ENCODE results near the gene KLF9.

KLF9 gene

GRCh38 chr9:70413799-70414775, at the start of gene KLF9:
TSS of gene KLF9 (minus strand) at chr9:70414657. CDS start at chr9:70413363, 1,294 bp downstream.
- peak; percentile 92 to 96 (median 92) for DNase-seq

GRCh38 chr9:70463877-70464276, 49.4 kb upstream of the KLF9 start:
- DNase-seq = no peak

- DNase-seq = peak in 1 of 3 donors; percentile 21
Measured at GRCh38 chr9:70462300-70462699, 47.8 kb upstream of the KLF9 start.

GRCh38 chr9:70457235-70457634, 42.8 kb upstream of the KLF9 start:
- no peak for DNase-seq

GRCh38 chr9:70455993-70456704, 41.7 kb upstream of the KLF9 start:
- no peak for DNase-seq

- DNase-seq = no peak
Measured at GRCh38 chr9:70452365-70452764, 37.9 kb upstream of the KLF9 start.

- no peak for DNase-seq
Measured at GRCh38 chr9:70451765-70452164, 37.3 kb upstream of the KLF9 start.

- no peak for DNase-seq
Measured at GRCh38 chr9:70450738-70451137, 36.3 kb upstream of the KLF9 start.

GRCh38 chr9:70449461-70449860, 35.0 kb upstream of the KLF9 start:
- DNase-seq = no peak

GRCh38 chr9:70448919-70449318, 34.5 kb upstream of the KLF9 start:
- DNase-seq = no peak

GRCh38 chr9:70444904-70445303, 30.4 kb upstream of the KLF9 start:
- no peak for DNase-seq

- DNase-seq = no peak
Measured at GRCh38 chr9:70442328-70442848, 27.9 kb upstream of the KLF9 start.

GRCh38 chr9:70441622-70442021, 27.2 kb upstream of the KLF9 start:
- no peak for DNase-seq

- DNase-seq = no peak
Measured at GRCh38 chr9:70439991-70440706, 25.7 kb upstream of the KLF9 start.

- peak; percentile 52 to 67 (median 64) for DNase-seq
Measured at GRCh38 chr9:70438341-70438928, 24.0 kb upstream of the KLF9 start.

- peak; percentile 45 to 56 (median 54) for DNase-seq
Measured at GRCh38 chr9:70435948-70436347, 21.5 kb upstream of the KLF9 start.

- no peak for DNase-seq
Measured at GRCh38 chr9:70429899-70430298, 15.4 kb upstream of the KLF9 start.

GRCh38 chr9:70428781-70429180, 14.3 kb upstream of the KLF9 start:
- DNase-seq = no peak

- no peak for DNase-seq
Measured at GRCh38 chr9:70427161-70427945, 12.9 kb upstream of the KLF9 start.

- DNase-seq = no peak
Measured at GRCh38 chr9:70425192-70425591, 10.7 kb upstream of the KLF9 start.

GRCh38 chr9:70422371-70423043, 8.1 kb upstream of the KLF9 start:
- no peak for DNase-seq
